WI38 (cell line): ENCODE measurements around the gene PLN.

Experiments
- H3K4me3 ChIP-seq: 2 replicates; pipeline ENCODE4 v1.5.1; 2011; ENCODE audit warnings: low read depth, mild to moderate bottlenecking, control low read depth, low read length
- TF ChIP-seq, protein P1 (sequence below): IDR thresholded peaks from 2 replicates; pipeline ENCODE4 v1.5.1; 2012; ENCODE audit warnings: low read depth, mild to moderate bottlenecking, control low read depth, low read length

PLN gene

GRCh38 chr6:118506071-118506638 is 41.9 kb upstream of the PLN start:
- TF ChIP-seq, protein P1, sequence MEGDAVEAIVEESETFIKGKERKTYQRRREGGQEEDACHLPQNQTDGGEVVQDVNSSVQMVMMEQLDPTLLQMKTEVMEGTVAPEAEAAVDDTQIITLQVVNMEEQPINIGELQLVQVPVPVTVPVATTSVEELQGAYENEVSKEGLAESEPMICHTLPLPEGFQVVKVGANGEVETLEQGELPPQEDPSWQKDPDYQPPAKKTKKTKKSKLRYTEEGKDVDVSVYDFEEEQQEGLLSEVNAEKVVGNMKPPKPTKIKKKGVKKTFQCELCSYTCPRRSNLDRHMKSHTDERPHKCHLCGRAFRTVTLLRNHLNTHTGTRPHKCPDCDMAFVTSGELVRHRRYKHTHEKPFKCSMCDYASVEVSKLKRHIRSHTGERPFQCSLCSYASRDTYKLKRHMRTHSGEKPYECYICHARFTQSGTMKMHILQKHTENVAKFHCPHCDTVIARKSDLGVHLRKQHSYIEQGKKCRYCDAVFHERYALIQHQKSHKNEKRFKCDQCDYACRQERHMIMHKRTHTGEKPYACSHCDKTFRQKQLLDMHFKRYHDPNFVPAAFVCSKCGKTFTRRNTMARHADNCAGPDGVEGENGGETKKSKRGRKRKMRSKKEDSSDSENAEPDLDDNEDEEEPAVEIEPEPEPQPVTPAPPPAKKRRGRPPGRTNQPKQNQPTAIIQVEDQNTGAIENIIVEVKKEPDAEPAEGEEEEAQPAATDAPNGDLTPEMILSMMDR: no peak
- H3K4me3 ChIP-seq: no peak overlapping the region

GRCh38 chr6:118507636-118508035 is 40.5 kb upstream of the PLN start:
- no peak overlapping the region for H3K4me3 ChIP-seq
- TF ChIP-seq, protein P1: no peak

DNA sequence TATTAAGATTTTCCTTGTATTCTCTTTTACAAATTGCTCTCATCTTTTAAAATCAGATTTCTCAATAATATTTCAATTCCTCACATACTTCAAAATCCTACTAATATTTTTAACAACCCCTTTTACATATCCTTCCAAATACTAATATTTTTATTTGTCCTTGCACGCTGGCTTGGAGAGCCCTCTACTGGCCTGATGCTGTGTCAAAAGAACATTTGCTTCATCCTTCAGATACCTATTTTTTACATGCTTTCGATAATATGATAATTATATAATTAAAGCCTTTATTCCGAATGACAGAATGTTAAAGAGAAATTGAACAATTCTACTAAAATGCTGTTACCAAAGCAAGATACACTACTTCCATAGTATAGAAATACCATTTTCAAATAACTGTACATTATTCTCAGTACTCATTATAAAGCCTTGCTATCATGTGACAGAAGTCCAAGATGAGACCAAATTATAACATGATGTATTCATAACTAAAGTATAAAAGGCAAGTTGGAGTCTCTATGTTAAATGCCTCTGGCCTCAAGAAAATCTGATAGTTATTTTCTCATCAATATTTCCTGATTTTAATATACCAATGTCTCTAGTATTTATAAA is 39.0 kb upstream of the PLN start:
- TF ChIP-seq, protein P1: peak; percentile 62
- H3K4me3 ChIP-seq: no peak overlapping the region

GRCh38 chr6:118511930-118512715 is 36.0 kb upstream of the PLN start:
- H3K4me3 ChIP-seq: no peak overlapping the region
- TF ChIP-seq, protein P1: no peak

GRCh38 chr6:118514689-118515088 is 33.4 kb upstream of the PLN start:
- no peak overlapping the region for H3K4me3 ChIP-seq
- TF ChIP-seq, protein P1: no peak

GRCh38 chr6:118522422-118522821 is 25.7 kb upstream of the PLN start:
- TF ChIP-seq, protein P1: no peak
- H3K4me3 ChIP-seq: no peak overlapping the region

GRCh38 chr6:118523216-118523615 is 24.9 kb upstream of the PLN start:
- TF ChIP-seq, protein P1: no peak
- no peak overlapping the region for H3K4me3 ChIP-seq
